H54 (cell line): Measurements from ENCODE around the gene DACT2.
"Not testable (repeated sequence)": the region's sequence is repeated elsewhere in the genome, so short reads cannot be mapped to it uniquely, and the experiment has no call there.

Source experiments
- DNase-seq: peaks from one replicate; pipeline ENCODE4 v3.0.0; 2011; ENCODE audit warnings: low spot score, mixed read lengths; ENCODE audit not compliant: insufficient read length
- FAIRE-seq: peaks from 3 replicates; lab custom pipeline; 2011; peaks lifted over from hg19 to GRCh38; lab: Jason Lieb, UNC
- POLR2A ChIP-seq: IDR thresholded peaks from 2 replicates; pipeline ENCODE4 v1.6.1; 2011; ENCODE audit warnings: low read depth, mild to moderate bottlenecking, low read length

Gene DACT2

DNA sequence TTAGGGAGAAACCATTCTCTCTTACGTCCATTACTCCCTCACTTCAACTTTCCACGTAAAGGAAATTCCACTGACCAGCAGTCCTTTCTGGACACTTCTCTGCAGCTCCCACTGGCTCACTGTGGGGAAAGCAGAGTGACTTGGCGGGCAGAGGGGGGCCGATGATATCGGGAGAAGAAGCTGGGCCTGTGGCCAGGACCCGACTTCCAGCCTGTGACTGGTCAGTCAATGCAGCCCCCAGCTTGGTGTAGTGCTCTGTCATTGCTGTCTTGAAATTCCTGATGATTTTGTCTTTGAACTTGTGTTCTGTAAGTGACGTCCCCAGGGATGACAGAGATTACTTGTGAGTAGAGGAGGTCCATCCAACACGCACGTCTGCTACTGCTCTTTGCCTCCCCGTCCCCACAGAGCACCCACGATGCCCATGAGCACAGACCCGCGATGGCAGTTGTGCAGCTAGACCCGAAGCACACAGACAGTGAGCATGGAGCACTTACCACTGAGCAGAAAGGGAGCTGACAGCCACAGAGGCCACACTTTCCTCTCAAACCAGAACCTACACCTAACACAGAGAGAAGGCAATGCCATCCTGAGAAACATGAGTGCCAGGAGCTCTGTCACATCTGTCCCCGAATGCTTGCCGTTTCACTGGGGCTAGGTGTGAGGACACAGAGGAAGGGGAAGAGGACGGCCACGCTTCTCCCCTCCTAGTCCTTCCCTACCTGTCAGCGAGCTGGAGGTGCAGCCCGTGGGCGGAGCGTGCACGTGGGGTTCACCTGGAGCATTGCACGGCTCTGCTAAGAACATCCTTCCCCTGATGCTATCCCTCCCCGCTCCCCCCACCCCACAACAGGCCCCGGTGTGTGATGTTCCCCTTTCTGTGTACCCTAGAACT is 25.7 kb downstream of the DACT2 start:
- DNase-seq, result no peak
- no peak for FAIRE-seq
- no peak for TF ChIP-seq POLR2A

DNA sequence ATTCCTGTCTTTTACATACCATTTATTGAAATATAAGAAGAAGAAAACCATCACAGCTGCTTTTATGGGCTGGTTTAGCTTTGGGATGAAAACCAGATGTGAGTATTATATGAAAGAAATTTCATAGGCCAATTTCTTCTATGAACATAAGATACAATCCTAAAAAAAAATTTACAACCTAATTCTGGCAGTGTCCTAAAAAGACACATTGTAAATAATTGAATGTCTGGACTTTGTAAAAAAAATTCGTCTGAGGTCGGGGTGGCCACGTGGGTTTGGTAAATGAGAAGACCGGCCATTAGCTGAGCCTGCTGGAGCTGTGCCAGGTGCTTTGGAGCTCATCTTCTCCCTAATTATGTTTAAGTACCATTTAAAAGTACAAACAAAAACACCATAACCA is 26.8 kb downstream of the DACT2 start:
- DNase-seq (no peak), FAIRE-seq (no peak)
- no peak for TF ChIP-seq POLR2A

DNA sequence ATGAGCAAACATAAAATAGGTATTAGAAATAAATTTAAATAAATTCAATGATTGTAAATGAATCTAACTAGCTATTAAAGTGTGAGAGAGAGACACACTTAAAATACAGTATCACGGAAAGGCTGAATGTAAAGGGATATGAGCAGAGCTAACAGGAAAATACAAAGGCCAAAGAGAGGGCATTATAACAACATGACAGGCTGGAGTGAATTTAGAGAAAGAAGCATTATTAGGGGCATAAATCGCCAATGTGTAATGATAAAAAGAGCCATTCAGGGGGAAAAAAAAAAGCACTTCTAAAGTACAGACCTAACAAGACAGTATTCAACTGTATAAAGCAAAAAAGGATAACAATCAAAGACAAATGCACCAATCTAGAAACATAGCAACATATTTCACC is 28.1 kb downstream of the DACT2 start:
- no peak for FAIRE-seq
- TF ChIP-seq POLR2A, result no peak
- DNase-seq, result no peak

DNA sequence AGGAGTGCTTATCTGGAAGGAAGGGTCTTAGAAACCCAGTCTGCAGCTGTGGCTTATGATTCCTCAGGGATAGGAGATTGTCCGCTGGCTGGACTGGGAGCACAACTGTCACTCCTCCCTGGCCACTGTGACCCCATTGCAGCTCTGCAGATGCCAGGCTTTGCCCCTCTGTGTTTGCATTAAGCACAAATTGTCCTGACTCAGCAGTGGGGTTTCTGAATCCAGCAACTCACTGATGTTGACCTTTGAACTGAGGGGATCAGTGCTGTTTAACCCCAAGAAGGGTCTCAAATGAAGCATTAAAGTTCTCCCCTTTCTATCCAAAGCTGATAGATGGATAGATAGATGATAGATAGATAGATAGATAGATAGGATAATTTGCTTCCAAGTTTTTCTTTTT is 29.5 kb downstream of the DACT2 start:
- FAIRE-seq (no peak), DNase-seq (no peak)
- no peak for TF ChIP-seq POLR2A

DNA sequence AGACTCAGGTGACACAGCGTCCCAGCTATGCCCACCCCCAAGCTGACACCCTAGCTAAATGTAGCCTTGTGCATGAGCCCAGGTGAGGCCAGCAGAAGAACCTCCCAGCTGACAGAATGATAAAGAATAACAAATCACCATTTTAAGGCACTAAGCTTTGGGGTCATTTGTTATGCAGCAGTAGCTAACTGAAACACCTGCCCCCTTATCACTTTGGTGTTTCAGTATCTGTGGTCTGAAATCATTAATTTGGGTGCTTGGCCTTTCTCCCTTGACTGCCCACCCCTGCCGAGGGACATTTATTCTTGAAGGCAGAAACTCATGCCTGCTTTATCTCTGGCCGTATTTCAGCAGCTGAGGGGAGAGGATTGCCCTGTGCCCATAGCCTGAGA is 30.0 kb downstream of the DACT2 start:
- TF ChIP-seq POLR2A, result no peak
- FAIRE-seq, result no peak

DNA sequence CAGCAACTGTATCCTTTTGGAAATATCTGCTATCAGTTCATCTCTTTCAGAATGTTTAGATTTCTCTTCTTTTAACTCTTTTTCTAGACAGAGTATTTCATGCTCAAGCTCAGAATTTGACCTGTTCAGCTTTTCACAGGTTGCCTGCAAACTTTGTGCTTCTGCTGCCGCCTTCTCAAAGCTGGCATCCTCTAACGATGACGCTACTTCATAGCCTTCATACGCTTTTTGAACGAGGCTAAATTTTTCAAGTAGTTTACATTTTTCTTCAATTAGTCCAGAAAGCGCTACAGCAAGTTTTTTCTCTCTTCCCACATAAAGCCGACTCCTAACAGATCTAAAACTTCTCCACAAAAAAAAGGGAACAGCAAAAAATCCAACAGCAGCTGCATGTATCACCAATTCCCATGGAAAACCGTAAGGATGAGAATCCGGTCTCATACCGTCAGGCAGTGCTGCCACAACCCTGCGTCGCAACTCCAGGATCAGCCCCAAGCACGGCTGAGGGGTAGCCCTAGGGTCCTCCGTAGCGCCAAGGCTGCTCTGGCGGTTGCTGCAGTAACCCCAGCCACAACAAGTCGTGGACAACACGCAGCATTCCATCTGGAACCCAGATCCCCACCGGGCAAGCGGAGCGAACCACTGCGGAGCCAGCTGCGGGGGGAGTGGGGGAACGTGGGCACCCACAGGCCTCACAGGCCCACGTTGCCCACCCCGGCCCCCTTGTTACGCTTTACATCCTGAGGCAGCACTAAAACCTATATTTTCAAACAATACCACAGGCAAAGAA is 30.6 kb downstream of the DACT2 start:
- TF ChIP-seq POLR2A, result no peak
- no peak for FAIRE-seq
- DNase-seq, result no peak

More for the DNA sequence above, 30.0 kb downstream of the DACT2 start:
- no peak for DNase-seq

DNA sequence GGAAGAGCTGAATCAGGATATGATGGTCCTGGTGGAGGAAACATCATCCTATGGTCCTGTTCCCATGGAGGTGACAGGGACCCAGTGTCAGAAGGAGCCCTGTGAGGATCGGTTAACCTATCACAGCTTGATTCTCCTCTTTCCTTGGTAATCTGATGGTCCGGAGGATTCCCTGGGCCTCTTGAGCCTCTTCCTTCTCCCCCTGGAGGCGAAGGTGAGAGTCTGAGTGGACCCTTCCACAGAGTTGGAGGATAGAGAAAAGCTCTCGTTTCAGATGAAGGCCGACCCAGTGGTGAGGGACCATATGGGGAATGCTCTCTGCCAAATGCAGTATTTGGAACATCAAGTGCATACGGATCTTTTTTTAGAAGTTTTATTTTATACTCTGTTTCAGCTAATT is 32.1 kb downstream of the DACT2 start:
- DNase-seq, FAIRE-seq: not testable (repeated sequence)

DNA sequence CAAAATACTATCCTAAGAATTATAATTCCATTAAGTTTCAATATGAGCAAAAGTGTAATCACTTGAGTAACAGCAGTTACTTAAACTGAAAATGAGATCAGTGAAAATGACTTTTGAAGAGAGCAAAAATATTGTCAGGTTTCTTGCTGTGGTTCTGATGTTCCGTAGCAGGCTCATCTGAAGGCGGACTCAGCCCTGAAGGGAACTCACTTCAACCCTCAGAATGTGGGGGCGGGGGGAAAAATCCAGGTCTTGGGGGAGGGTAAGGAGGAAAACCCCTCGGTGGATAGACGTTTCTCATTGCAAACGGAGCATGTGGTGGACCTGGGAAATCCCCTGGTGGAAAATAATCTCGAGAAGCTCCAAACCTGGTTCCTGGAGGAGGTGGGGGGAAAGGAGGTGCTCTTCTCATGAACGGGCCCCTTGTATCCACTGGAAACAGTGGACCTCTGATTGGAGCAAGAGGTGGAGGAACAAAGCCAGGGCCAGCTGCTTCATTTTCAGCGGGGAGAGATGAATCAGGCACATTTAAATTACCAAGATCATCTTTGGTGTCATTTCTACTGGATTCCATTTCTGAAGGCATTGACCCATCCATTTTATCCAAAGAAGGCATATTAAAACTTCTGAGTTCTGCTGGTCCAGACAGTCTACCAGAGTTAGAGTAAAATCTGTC is 32.7 kb downstream of the DACT2 start:
- FAIRE-seq, DNase-seq: not testable (repeated sequence)

DNA sequence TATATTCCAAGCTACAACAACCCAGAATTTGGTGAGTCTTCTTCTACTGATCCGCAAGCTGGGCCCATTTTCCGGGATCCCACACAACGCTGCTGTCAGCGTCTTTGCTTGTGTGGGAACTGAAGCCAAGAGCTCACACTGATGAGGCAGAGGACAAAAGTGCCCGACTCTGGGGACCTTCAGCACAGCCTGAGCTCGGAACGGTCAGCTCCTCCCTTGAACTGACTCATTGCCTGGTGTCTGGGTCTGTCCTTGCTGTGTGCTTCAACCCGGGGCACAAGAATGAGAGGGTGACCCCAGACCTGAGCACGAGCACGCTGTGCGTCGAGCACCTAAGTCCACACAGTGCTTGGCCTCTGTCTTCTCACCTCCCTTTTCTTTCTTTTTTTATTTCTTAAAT is 33.5 kb downstream of the DACT2 start:
- no peak for DNase-seq
- TF ChIP-seq POLR2A, result no peak
- FAIRE-seq, result no peak

DNA sequence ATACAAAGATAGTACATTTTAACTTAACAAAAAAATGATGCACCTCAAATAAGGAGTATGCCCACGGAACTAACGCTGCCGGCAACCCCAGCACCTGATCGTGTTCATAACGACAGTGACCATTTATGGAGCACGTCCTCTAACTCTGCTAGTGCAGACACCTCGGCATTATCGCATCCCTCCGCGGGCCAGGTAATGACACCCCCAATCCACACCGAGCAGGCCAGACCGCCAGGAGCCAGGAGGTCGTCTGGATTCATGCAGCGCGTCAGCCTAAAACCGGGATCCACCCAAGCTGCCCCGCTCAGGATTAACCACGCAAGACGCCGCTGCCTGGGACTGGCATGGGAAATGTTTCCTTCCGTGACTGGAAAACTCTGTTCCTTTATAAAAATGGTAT is 34.1 kb downstream of the DACT2 start:
- DNase-seq (no peak), FAIRE-seq (no peak)
- TF ChIP-seq POLR2A, result no peak

DNA sequence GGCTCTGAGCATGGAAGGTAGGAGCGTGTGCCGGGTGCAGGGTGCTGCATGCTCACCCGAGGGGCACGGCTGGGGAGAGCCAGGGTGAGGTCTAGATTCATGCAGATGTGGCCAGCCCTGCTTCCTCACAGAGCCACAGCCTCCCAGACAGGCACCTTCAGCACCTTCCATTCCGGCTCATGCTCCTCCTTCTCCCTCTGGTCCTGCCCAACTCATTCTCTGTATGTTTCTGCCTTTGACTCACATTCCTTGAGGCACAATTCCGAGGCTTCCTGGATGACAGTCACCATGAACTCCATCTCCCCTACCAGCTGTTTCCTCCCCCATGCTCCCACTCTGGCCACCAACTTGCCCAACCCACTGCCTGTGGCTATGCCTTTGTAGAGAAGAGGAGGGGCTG is 35.4 kb downstream of the DACT2 start:
- FAIRE-seq, result no peak
- DNase-seq, result no peak
- no peak for TF ChIP-seq POLR2A

DNA sequence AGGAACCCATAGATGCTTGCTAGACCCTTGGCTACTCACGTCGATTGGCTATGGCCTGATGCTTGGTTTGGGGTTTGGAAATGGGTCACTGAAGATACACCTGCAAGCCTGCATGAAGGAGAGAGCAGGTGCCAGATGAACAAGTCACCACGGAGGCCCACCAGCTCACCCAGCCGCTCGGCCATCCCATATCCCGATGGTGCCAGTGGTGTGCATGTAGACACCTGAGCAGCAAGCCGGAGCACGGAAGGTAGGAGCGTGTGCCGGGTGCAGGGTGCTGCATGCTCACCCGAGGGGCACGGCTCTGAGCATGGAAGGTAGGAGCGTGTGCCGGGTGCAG is 35.9 kb downstream of the DACT2 start:
- TF ChIP-seq POLR2A, result no peak
- FAIRE-seq (no peak), DNase-seq (no peak)

DNA sequence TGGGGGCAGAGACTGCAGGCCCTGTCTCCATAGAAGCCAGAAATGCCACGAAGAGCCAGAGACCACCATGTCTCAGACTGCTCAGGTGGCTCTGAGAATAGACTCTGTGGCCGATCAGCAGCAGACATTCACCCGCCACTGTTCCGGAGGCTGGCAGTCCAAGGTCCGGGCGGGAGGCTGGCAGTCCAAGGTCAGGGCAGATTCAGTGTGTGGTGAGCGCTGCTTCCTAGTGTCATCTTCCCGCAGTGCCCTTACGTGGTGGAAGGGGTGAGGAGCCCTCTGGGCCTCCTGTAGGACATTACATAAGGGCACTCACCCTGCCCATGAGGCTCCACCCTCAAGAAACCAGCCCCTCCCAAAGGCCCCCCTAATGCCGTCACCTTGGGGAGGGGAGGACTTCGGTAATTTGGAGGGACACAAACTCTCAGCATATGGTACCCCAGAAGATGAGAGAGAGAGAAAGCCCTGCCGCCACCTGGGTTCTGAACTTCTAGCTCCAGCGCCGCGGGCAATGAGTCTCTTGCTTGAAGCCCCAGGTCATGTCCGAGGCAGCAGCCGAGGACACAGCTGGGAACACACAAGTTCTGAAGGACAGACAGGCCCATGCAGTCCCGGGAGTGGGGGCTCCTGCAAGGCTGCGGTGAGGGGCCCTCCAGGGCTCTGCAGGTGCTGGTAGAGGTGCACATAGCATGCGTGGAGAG is 36.4 kb downstream of the DACT2 start:
- no peak for FAIRE-seq
- no peak for TF ChIP-seq POLR2A
- DNase-seq, result no peak

DNA sequence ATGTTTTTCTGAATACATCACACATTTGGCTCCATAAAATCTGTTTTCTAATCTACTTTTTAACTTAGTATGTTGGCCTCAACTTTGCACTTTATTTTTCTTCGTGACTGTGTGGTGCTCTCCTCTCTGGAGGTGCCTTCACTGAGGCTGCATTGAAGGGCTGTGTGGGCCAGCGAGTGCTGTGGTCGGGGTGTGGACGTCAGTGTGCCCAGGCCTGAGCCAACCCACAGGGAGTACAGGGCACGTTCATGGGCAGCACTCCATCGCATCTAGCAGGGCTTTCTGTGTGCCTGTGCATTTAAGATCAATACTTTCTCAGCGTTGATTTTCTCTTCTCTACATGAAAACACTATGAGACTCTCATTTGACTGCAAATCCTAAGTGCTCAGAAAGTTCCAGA is 37.8 kb downstream of the DACT2 start:
- TF ChIP-seq POLR2A, result no peak
- no peak for FAIRE-seq
- DNase-seq, result no peak

DNA sequence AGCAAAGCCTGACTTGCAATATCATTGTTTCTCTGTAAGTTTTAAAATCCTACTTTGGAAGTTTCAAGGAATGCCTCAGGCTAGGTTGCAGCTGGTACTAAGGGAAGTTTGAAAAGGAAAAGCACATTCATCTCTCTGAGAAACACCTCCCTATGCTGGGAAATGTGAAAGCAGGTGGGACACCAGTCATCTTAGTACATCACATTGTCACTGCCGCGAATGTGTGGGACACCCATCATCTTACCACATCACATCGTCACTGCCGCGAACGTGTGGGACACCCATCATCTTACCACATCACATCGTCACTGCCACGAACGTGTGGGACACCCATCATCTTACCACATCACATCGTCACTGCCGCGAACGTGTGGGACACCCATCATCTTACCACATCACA is 38.3 kb downstream of the DACT2 start:
- DNase-seq, FAIRE-seq: not testable (repeated sequence)
